GM23248 (cell line): Measurements from ENCODE around the gene RPL3. TPM values are rescaled to one million over a fixed set of nuclear protein-coding genes. Genes with fewer than 3 reads are reported as not detected.

Source experiments
- DNase-seq: peaks from one replicate; pipeline ENCODE4 v3.0.0-alpha.2; 2015
- H2AFZ ChIP-seq: fragments of 200-600 bp; sonication (generic); 2 replicates; pipeline ENCODE4 v1.6.1; 2016; ENCODE audit warnings: antibody characterized with exemption
- H3F3A ChIP-seq: fragments of 200-600 bp; sonication (generic); 2 replicates; pipeline ENCODE4 v1.6.1; 2016; ENCODE audit warnings: mild to moderate bottlenecking, antibody characterized with exemption, mixed run types; ENCODE audit not compliant: insufficient read depth
- H3K27ac ChIP-seq: fragments of 200-600 bp; sonication (generic); 2 replicates; pipeline ENCODE4 v1.5.1; 2016; ENCODE audit warnings: mild to moderate bottlenecking
- H3K27me3 ChIP-seq: fragments of 200-600 bp; sonication (generic); replicated peaks from 2 replicates; pipeline ENCODE4 v1.6.1; 2016; ENCODE audit warnings: mild to moderate bottlenecking; ENCODE audit not compliant: insufficient read depth
- H3K36me3 ChIP-seq: fragments of 200-600 bp; sonication (generic); 2 replicates; pipeline ENCODE4 v1.6.1; 2016; ENCODE audit warnings: low read depth, mild to moderate bottlenecking
- H3K4me1 ChIP-seq: fragments of 200-600 bp; sonication (generic); 2 replicates; pipeline ENCODE4 v1.6.1; 2016; ENCODE audit warnings: mild to moderate bottlenecking; ENCODE audit not compliant: insufficient read depth
- H3K4me2 ChIP-seq: fragments of 200-600 bp; sonication (generic); one replicate; pipeline ENCODE4 v1.6.1; 2016; ENCODE audit warnings: mild to moderate bottlenecking; ENCODE audit not compliant: unreplicated experiment
- H3K4me3 ChIP-seq: fragments of 200-600 bp; sonication (generic); 2 replicates; pipeline ENCODE4 v1.5.1; 2016; ENCODE audit warnings: mild to moderate bottlenecking
- H3K79me2 ChIP-seq: fragments of 200-600 bp; sonication (generic); 2 replicates; pipeline ENCODE4 v1.6.1; 2016; ENCODE audit warnings: mild to moderate bottlenecking; ENCODE audit not compliant: insufficient read depth
- H3K9ac ChIP-seq: fragments of 200-600 bp; sonication (generic); 2 replicates; pipeline ENCODE4 v1.6.1; 2016; ENCODE audit warnings: mild to moderate bottlenecking
- H3K9me2 ChIP-seq: fragments of 200-600 bp; sonication (generic); 2 replicates; pipeline ENCODE4 v1.6.1; 2016; ENCODE audit warnings: mixed run types, mild to moderate bottlenecking, moderate library complexity; ENCODE audit not compliant: insufficient read depth
- H3K9me3 ChIP-seq: fragments of 200-600 bp; sonication (generic); one replicate; pipeline ENCODE4 v1.6.1; 2017; ENCODE audit warnings: low read depth
- H4K20me1 ChIP-seq: fragments of 200-600 bp; sonication (generic); 2 replicates; pipeline ENCODE4 v1.6.0; 2016; ENCODE audit not compliant: insufficient read depth
- EZH2 ChIP-seq: fragments of 200-600 bp; sonication (generic); IDR thresholded peaks from 2 replicates; pipeline ENCODE4 v1.6.1; 2018; ENCODE audit warnings: antibody characterized with exemption, mild to moderate bottlenecking; ENCODE audit not compliant: insufficient read depth, poor library complexity, severe bottlenecking
- EZH2phosphoT487 ChIP-seq: fragments of 200-600 bp; sonication (generic); IDR thresholded peaks from 2 replicates; pipeline ENCODE4 v1.6.1; 2018; ENCODE audit warnings: antibody characterized with exemption, moderate library complexity, mild to moderate bottlenecking, low read depth; ENCODE audit not compliant: insufficient read depth
- WGBS, 2 experiments: methylation state at CpG; one replicate each; pipeline ENCODE4 v1.1.6; 2015 to 2017; ENCODE audit warnings: low lambda C conversion rate in 2 of 2, low coverage in 1 of 2; ENCODE audit errors: missing lambda C conversion rate in 2 of 2; 5-methylcytosine and 5-hydroxymethylcytosine counted together
- in situ Hi-C: fragments of 300-500 bp; cut with MboI; formaldehyde crosslinking; loops from 2 replicates; pipeline ENCODE4 v1.15.0; 2020
- polyA plus RNA-seq: library from polyadenylated mRNA; unstranded; fragments of >200 nt; fragmentation: Nextera tagmentation; extraction: Ambion mirVana; gene quantifications from 2 replicates; pipeline ENCODE4 v1.2.1, GENCODE V29; 2016
- total RNA-seq: library from RNA; depleted of rRNA; stranded (reverse); fragments of >200 nt; shearing (Covaris generic); gene quantifications from 2 replicates; pipeline ENCODE4 v1.2.3, GENCODE V29; 2014

The RPL3 gene
- total and polyA plus RNA-seq, 2 experiments from 2014 or later: 920 to 2,353 TPM

DNA sequence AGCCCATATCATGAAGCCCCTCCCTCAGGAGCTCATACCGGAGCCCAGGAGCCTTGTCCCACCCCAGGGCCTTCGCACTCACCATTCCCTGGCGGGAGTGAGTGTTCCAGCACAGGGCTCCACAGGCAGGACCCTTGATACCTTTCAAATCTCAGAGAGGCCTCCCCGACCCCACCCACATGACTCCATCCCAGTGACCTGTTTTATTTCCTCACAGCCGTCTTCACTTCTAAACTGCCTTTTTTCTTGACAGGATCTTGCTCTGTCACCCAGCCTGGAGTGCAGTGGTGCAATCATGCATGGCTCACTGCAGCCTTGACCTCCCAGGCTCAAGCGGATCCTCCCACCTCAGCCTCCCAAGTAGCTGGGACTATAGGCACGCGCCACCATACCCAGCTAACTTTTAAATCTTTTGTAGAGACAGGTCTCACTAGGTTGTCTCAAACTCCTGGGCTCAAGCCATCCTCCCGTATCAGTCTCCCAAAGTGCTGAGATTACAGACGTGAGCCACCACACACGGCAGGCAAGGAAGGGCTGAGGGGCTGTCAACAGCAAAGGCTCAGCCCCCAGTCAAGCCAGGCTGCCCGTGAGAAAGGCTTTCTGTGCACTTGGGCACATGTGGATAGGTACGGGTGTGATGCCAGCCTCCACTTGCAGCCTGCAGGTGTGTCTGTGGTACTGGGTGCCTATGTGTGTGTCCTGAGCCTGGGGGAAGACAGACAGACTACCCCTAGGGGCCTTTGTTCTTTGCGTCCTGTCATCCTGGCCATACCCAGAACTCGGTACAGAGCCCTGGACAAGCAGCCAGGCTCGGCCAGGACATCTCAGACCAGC is 9.3 kb downstream of the RPL3 start:
- 59 to 62% methylated on average over 16 of the region's 16 CpGs for WGBS, 2 experiments
- Histone ChIP-seq H3F3A (peaks cover 66% of the 10 kb centered on the region), H3K9me2 (no peaks in the 10 kb centered on the region), H3K9me3 (no peaks in the 10 kb centered on the region), H3K27ac (peak overlapping the region; percentile 89), H2AFZ (no peak overlapping the region), H3K79me2 (peaks cover 20% of the 10 kb centered on the region), H3K4me1 (peaks cover 21% of the 10 kb centered on the region), H3K9ac (peak overlapping the region; percentile 71), H4K20me1 (peaks cover 9% of the 10 kb centered on the region; the same call in 1 of the 2 replicates), H3K4me3 (no peak overlapping the region), H3K4me2 (peak overlapping the region; percentile 64), H3K36me3 (peaks cover 37% of the 10 kb centered on the region), H3K27me3 (no peaks in the 10 kb centered on the region)
- in situ Hi-C loops: loop anchor here (5.0 to 25.0 kb wide), 2 partner anchors 133 to 298 kb away; partner anchors contain the start of genes APOBEC3C and APOBEC3D
- DNase-seq: peak; percentile 80
- no peak for TF ChIP-seq EZH2
- no peak for TF ChIP-seq EZH2phosphoT487

DNA sequence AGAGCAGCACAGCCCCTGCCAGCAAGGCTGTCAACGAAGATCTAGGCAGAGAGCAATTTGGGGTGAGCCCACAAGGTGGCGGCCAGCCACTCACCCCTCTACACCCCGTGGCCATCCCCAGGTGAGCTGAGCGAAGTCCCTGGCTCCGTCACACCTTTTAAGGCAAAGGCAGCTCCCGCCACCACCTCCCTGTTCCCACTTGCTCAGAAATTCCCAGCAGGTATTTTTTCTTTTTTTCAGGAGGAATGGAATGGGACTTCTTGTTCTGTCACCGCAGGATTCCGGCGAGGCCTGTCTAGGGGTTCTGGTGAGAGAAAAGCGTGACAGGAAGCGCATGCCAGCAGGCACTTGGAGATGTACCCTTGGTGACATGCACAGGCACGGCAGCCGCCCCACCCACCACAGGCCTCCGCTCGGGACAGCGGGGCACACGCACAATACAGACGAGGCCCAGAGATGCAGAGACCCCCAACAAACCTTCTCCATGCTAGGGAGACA is 10.0 kb downstream of the RPL3 start:
- 0 out of 2 replicates have a peak, but pooled peaks cover 3% of the 10 kb centered on the region for H4K20me1 ChIP-seq
- H3K4me1 ChIP-seq: peaks cover 17% of the 10 kb centered on the region
- in situ Hi-C loops: loop anchor here (5.0 to 25.0 kb wide), 2 partner anchors 132 to 297 kb away; partner anchors contain the start of genes APOBEC3C and APOBEC3D
- H3K79me2 ChIP-seq: peaks cover 13% of the 10 kb centered on the region
- H3K36me3 ChIP-seq: peaks cover 30% of the 10 kb centered on the region
- peak; percentile 61 for DNase-seq
- H3K4me2 ChIP-seq: peak overlapping the region; percentile 64
- peak overlapping the region; percentile 71 for H3K9ac ChIP-seq
- peak overlapping the region; percentile 57 for H3K4me3 ChIP-seq
- H3K27me3 ChIP-seq: no peaks in the 10 kb centered on the region
- 33 to 41% methylated on average over 18 of the region's 18 CpGs for WGBS, 2 experiments
- no peak overlapping the region for H2AFZ ChIP-seq
- no peaks in the 10 kb centered on the region for H3K9me3 ChIP-seq
- peak overlapping the region; percentile 89 for H3K27ac ChIP-seq
- TF ChIP-seq EZH2phosphoT487 (no peak), EZH2 (no peak)
- peaks cover 59% of the 10 kb centered on the region for H3F3A ChIP-seq
- H3K9me2 ChIP-seq: no peaks in the 10 kb centered on the region

DNA sequence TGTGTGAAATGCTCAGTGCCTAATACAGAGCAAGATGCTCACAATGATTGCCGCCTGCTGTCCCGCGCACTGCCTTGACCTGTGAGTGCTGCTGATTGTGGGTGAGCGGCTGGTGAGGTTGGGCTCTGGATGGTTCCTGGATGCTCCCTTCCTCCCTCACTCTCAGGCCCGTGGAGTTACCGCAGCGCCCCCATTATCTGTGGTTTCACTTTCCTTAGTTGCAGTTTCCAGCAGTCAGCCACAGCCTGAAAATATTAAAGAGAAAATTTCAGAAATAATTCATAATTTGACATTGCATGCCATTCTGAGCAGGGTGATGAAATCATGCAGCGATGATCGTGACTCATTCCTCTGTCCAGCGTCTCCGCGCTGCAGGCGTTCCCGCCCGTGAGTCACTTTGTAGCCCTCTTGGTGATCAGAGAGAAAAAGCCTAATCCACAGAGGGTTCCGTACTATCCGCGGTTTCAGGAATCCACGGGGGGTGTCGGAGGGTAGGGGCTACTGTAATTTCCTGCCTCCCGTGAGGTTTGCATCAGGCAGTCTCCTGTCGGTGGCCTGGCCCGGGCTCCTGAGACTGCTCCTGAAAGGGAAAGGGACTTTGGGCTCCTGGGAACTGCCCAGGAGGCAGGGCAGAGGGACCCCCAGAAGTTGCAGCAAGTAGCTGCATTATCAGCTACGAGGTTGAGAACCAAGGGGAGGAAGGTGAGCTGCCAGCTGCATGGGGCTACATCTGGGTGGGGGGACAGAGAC is 10.6 kb downstream of the RPL3 start:
- Histone ChIP-seq H3F3A (peaks cover 53% of the 10 kb centered on the region), H3K4me1 (peaks cover 17% of the 10 kb centered on the region), H3K9me2 (no peaks in the 10 kb centered on the region), H3K27me3 (no peaks in the 10 kb centered on the region), H3K27ac (peak overlapping the region; percentile 89), H3K9me3 (no peaks in the 10 kb centered on the region), H3K36me3 (peaks cover 24% of the 10 kb centered on the region), H3K79me2 (peaks cover 7% of the 10 kb centered on the region; the same call in 1 of the 2 replicates), H2AFZ (peak overlapping the region; percentile 37), H3K9ac (peak overlapping the region; percentile 71), H4K20me1 (0 out of 2 replicates have a peak, but pooled peaks cover 3% of the 10 kb centered on the region), H3K4me2 (peak overlapping the region; percentile 64), H3K4me3 (peak overlapping the region; percentile 57)
- in situ Hi-C loops: loop anchor here (5.0 to 25.0 kb wide), 2 partner anchors 131 to 296 kb away; partner anchors contain the start of genes APOBEC3C and APOBEC3D
- TF ChIP-seq EZH2phosphoT487 (no peak), EZH2 (no peak)
- 1 to 2% methylated on average over 24 of the region's 24 CpGs for WGBS, 2 experiments
- peak; percentile 98 for DNase-seq
